Measurements from ENCODE around the gene SNTG2. TPM values are rescaled to one million over a fixed set of nuclear protein-coding genes. Genes with fewer than 3 reads are reported as not detected.

Gene SNTG2
- polyA plus RNA-seq, 1 experiment, result 0.06 TPM

DNA sequence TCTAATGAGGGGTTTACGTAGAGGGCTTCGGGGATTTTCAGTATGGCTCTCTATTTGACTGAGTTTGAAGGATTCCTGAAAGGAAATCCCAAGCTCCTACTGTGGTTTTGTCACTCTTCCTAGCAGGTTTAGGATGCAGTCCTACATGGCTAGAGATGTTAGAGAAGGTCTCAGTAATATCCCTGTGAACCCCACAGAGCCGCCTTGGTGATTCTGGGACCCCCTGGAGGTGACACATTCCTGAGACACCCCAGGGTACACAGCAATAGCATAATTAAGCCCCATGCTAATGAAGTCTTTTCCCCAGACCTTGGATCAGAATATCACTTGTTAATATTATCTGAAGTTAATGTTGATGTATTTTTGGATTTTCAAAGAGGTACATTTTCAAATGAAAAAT is 103.8 kb downstream of the SNTG2 start:
- Histone ChIP-seq H3K4me3 (ENCODE audit: low read depth, low read length) (no peak overlapping the region), H3K27me3 (ENCODE audit: control insufficient read depth, insufficient read depth, low read length) (no peaks in the 10 kb centered on the region), H3K9me3 (ENCODE audit: control insufficient read depth, insufficient read depth, low read length) (peaks cover 2% of the 10 kb centered on the region; the same call in 1 of the 2 replicates), H3K27ac (ENCODE audit: low read depth, low read length) (no peak overlapping the region)
- ChIA-PET CTCF (interaction anchor here (0.8 to 1.5 kb wide), 2 partner anchors 17 to 496 kb away, joined by 3 to 4 read pairs; no protein-coding TSS in a partner anchor), POLR2A (no interaction called here)
- DNase-seq (ENCODE audit: low read depth, low spot score), result no peak
- TF ChIP-seq, protein P1, sequence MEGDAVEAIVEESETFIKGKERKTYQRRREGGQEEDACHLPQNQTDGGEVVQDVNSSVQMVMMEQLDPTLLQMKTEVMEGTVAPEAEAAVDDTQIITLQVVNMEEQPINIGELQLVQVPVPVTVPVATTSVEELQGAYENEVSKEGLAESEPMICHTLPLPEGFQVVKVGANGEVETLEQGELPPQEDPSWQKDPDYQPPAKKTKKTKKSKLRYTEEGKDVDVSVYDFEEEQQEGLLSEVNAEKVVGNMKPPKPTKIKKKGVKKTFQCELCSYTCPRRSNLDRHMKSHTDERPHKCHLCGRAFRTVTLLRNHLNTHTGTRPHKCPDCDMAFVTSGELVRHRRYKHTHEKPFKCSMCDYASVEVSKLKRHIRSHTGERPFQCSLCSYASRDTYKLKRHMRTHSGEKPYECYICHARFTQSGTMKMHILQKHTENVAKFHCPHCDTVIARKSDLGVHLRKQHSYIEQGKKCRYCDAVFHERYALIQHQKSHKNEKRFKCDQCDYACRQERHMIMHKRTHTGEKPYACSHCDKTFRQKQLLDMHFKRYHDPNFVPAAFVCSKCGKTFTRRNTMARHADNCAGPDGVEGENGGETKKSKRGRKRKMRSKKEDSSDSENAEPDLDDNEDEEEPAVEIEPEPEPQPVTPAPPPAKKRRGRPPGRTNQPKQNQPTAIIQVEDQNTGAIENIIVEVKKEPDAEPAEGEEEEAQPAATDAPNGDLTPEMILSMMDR (IDR thresholded peaks at IDR 0.05; ENCODE audit: low read depth, low read length), result no peak

DNA sequence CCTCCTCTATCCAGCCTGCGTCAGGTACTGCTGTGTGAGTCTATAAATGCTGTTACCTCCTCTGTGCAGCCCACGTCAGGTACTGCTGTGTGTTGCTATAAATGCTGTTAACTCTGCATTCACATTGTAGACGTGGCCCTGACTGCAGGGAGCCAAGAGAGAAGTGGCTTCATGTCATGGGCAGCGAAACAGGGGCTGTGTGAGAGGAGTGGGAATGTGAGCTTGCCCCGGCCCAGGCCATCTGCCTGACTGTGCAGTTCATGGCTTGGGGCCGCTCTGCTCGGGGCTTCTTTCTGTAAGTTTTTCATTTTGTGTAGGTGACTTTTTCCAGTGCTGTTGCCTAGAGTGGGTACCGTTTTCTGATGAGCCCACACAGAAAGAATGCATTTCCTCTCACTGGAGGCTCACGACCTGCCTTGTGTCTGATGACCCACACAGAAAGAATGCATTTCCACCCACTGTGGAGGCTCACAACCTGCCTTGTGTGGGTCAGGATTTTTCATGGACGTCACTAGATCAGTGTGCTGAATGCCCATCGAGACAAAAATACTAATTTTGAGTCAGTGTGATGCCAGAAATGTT is 104.5 kb downstream of the SNTG2 start:
- ChIA-PET CTCF (interaction anchor here (1.5 kb wide), 1 partner anchor 496 kb away, joined by 3 read pairs; no protein-coding TSS in a partner anchor), POLR2A (no interaction called here)
- DNase-seq (ENCODE audit: low read depth, low spot score), result peak; percentile 85
- H3K27ac ChIP-seq (ENCODE audit: low read depth, low read length), result peak overlapping the region; percentile 98
- no peaks in the 10 kb centered on the region for H3K27me3 ChIP-seq (ENCODE audit: control insufficient read depth, insufficient read depth, low read length)
- TF ChIP-seq, protein P1 (IDR thresholded peaks at IDR 0.05; ENCODE audit: low read depth, low read length), result no peak
- peak overlapping the region; percentile 29 for H3K4me3 ChIP-seq (ENCODE audit: low read depth, low read length)
- H3K9me3 ChIP-seq (ENCODE audit: control insufficient read depth, insufficient read depth, low read length), result peaks cover 2% of the 10 kb centered on the region; the same call in 1 of the 2 replicates

DNA sequence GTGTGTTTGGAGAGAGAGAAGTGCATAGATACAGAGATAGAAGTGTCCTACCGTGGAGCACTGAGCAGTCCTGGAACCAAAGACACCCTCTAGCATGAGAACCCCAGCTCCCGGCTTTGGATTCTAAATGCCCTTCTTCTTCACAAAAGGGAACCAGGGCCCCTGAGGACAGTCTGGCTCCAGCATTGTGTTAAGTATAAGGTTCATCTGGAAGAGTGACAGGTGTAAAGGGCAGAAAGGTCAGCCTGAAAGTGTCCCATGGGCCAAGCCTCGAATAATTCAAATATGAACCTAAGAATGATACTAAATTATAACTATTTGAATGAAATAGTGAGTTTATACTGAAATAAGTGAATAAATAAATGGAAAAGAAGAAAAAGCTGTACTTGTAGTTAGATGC is 109.7 kb downstream of the SNTG2 start:
- ChIA-PET POLR2A (no interaction called here), CTCF (interaction anchor here (1.1 kb wide), 1 partner anchor 10 kb away, joined by 3 read pairs; no protein-coding TSS in a partner anchor)
- H3K27ac ChIP-seq (ENCODE audit: low read depth, low read length), result no peak overlapping the region

DNA sequence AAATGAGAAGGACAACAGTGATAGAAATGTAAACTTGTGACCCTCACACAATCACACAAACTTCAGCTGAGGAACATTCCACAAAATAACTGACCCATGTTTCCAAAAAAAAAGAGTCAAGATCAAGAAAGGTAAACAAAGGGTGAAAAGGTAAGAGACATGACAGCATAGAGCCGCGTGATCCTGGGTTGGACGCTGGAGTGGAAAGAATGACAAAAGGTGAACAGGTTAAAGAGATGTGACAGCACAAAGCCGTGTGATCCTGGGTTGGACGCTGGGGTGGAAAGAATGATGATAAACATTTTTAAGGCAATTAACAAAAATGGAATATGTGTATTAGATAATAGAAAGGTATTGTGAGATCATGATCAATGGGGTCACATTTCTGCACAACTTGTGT is 110.3 kb downstream of the SNTG2 start:
- TF ChIP-seq, protein P1 (IDR thresholded peaks at IDR 0.05; ENCODE audit: low read depth, low read length), result no peak
- DNase-seq (ENCODE audit: low read depth, low spot score), result no peak
- ChIA-PET POLR2A (no interaction called here), CTCF (interaction anchor here (1.1 kb wide), 1 partner anchor 9 kb away, joined by 3 read pairs; no protein-coding TSS in a partner anchor)
- Histone ChIP-seq H3K9me3 (ENCODE audit: control insufficient read depth, insufficient read depth, low read length) (peaks cover 2% of the 10 kb centered on the region; the same call in 1 of the 2 replicates), H3K27me3 (ENCODE audit: control insufficient read depth, insufficient read depth, low read length) (no peaks in the 10 kb centered on the region), H3K4me3 (ENCODE audit: low read depth, low read length) (no peak overlapping the region), H3K27ac (ENCODE audit: low read depth, low read length) (no peak overlapping the region)

More for the DNA sequence above, 109.7 kb downstream of the SNTG2 start:
- TF ChIP-seq, protein P1 (IDR thresholded peaks at IDR 0.05; ENCODE audit: low read depth, low read length), result no peak
- DNase-seq (ENCODE audit: low read depth, low spot score), result no peak
- Histone ChIP-seq H3K4me3 (ENCODE audit: low read depth, low read length) (no peak overlapping the region), H3K9me3 (ENCODE audit: control insufficient read depth, insufficient read depth, low read length) (peaks cover 2% of the 10 kb centered on the region; the same call in 1 of the 2 replicates), H3K27me3 (ENCODE audit: control insufficient read depth, insufficient read depth, low read length) (no peaks in the 10 kb centered on the region)

DNA sequence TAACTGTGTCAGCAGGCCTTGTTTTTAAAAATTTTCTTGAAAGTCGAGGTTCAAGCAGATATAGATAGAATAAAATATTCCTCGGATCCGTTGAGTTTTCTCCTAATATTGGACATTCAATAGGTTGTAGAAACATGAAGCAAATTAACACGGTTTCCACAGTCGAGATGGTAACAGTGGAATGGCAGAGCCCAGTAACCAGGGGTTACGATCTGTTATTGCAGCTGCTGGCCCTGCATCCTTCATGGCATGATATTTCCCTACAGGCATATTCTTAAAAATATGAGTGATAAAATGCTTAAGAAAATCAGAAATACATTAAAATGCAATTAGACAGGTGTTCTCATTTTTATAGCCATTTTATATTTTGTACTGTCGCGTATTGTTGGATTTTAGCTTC is 117.6 kb downstream of the SNTG2 start:
- Histone ChIP-seq H3K27ac (ENCODE audit: low read depth, low read length) (no peak overlapping the region), H3K4me3 (ENCODE audit: low read depth, low read length) (no peak overlapping the region), H3K27me3 (ENCODE audit: control insufficient read depth, insufficient read depth, low read length) (no peaks in the 10 kb centered on the region), H3K9me3 (ENCODE audit: control insufficient read depth, insufficient read depth, low read length) (no peaks in the 10 kb centered on the region; the same call in 1 of the 2 replicates)
- DNase-seq (ENCODE audit: low read depth, low spot score), result no peak
- TF ChIP-seq, protein P1 (IDR thresholded peaks at IDR 0.05; ENCODE audit: low read depth, low read length), result no peak
- ChIA-PET POLR2A (no interaction called here), CTCF (interaction anchor here (0.8 to 1.6 kb wide), 3 partner anchors 17 to 482 kb away, joined by 3 to 6 read pairs (median 3); no protein-coding TSS in a partner anchor)
